ENCODE measurements around the gene ZIC5.

The ZIC5 gene

GRCh38 chr13:99977912-99978798 lies 6.6 kb upstream of the ZIC5 start:
- Histone ChIP-seq H3K27me3 (replicated peaks; ENCODE audit: control insufficient read depth, insufficient read depth, low read length) (peaks cover 2% of the 10 kb centered on the region), H3K36me3 (ENCODE audit: control insufficient read depth, insufficient read depth, low read length) (no peaks in the 10 kb centered on the region), H3K4me3 (replicated peaks; ENCODE audit: low read depth, low read length) (no peak overlapping the region)
- no peak for DNase-seq (ENCODE audit: extremely low read depth, insufficient read length)
- TF ChIP-seq CTCF (IDR thresholded peaks at IDR 0.05; ENCODE audit: insufficient read depth, low read length, poor library complexity, severe bottlenecking): no peak

- TF ChIP-seq CTCF (IDR thresholded peaks at IDR 0.05; ENCODE audit: insufficient read depth, low read length, poor library complexity, severe bottlenecking): no peak
- H3K4me3 ChIP-seq (replicated peaks; ENCODE audit: low read depth, low read length): no peak overlapping the region
Measured at GRCh38 chr13:99977334-99977911, 5.9 kb upstream of the ZIC5 start.

GRCh38 chr13:99976575-99976974 lies 5.0 kb upstream of the ZIC5 start:
- Histone ChIP-seq H3K36me3 (ENCODE audit: control insufficient read depth, insufficient read depth, low read length) (no peaks in the 10 kb centered on the region), H3K4me3 (replicated peaks; ENCODE audit: low read depth, low read length) (no peak overlapping the region), H3K27me3 (replicated peaks; ENCODE audit: control insufficient read depth, insufficient read depth, low read length) (peaks cover 3% of the 10 kb centered on the region)
- TF ChIP-seq CTCF (IDR thresholded peaks at IDR 0.05; ENCODE audit: insufficient read depth, low read length, poor library complexity, severe bottlenecking): no peak
- no peak for DNase-seq (ENCODE audit: extremely low read depth, insufficient read length)

More at GRCh38 chr13:99977334-99977911, 5.9 kb upstream of the ZIC5 start:
- DNase-seq (ENCODE audit: extremely low read depth, insufficient read length): no peak
- no peaks in the 10 kb centered on the region for H3K36me3 ChIP-seq (ENCODE audit: control insufficient read depth, insufficient read depth, low read length)
- peaks cover 2% of the 10 kb centered on the region for H3K27me3 ChIP-seq (replicated peaks; ENCODE audit: control insufficient read depth, insufficient read depth, low read length)

- no peaks in the 10 kb centered on the region for H3K36me3 ChIP-seq (ENCODE audit: control insufficient read depth, insufficient read depth, low read length)
- no peak for DNase-seq (ENCODE audit: extremely low read depth, insufficient read length)
- H3K27me3 ChIP-seq (replicated peaks; ENCODE audit: control insufficient read depth, insufficient read depth, low read length): peaks cover 4% of the 10 kb centered on the region
Measured at GRCh38 chr13:99975626-99976025, 4.1 kb upstream of the ZIC5 start.

GRCh38 chr13:99974939-99975561 lies 3.5 kb upstream of the ZIC5 start:
- no peaks in the 10 kb centered on the region for H3K36me3 ChIP-seq (ENCODE audit: control insufficient read depth, insufficient read depth, low read length)
- H3K27me3 ChIP-seq (replicated peaks; ENCODE audit: control insufficient read depth, insufficient read depth, low read length): peaks cover 4% of the 10 kb centered on the region
- no peak for TF ChIP-seq CTCF (IDR thresholded peaks at IDR 0.05; ENCODE audit: insufficient read depth, low read length, poor library complexity, severe bottlenecking)
- no peak for DNase-seq (ENCODE audit: extremely low read depth, insufficient read length)
- no peak overlapping the region for H3K4me3 ChIP-seq (replicated peaks; ENCODE audit: low read depth, low read length)

More at GRCh38 chr13:99975626-99976025, 4.1 kb upstream of the ZIC5 start:
- no peak overlapping the region for H3K4me3 ChIP-seq (replicated peaks; ENCODE audit: low read depth, low read length)
- no peak for TF ChIP-seq CTCF (IDR thresholded peaks at IDR 0.05; ENCODE audit: insufficient read depth, low read length, poor library complexity, severe bottlenecking)

All from GM06990 (cell line).